Fibroblast of pulmonary artery (primary cell): ENCODE results near the gene PRR16.

Experiments
- DNase-seq: peaks from one replicate; pipeline ENCODE4 v3.0.0-alpha.2; 2010; ENCODE audit warnings: low read depth
- H3K4me3 ChIP-seq: replicated peaks from 2 replicates; pipeline ENCODE4 v1.5.1; 2011; ENCODE audit warnings: low read depth, mild to moderate bottlenecking, control low read depth, low read length, moderate library complexity
- TF ChIP-seq, protein P1 (sequence below): IDR thresholded peaks from 2 replicates; pipeline ENCODE4 v1.5.1; 2011; ENCODE audit warnings: mild to moderate bottlenecking, control low read depth, low read length, inconsistent platforms; ENCODE audit errors: missing control alignments

Gene PRR16

DNA sequence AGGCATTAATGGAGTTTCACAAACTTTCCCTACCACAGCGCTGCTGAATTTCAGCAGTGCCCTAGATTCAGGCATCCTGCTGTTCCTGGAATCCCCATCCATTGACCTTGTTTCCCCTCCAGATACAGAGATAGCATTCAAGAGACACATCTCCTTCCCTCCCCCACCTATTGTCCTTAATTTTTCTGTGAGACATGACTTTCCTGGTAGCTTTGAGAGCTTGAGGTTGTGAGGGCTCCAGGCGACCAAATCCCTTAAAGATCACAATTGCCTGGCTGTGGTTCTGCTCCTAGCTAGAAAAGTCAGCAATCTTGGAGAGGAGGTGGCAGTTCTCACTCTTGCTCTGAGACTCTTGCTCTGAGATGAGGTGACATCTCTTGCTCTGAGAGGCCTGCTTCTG, 48.0 kb downstream of the PRR16 start:
- no peak overlapping the region for H3K4me3 ChIP-seq
- DNase-seq, result no peak
- TF ChIP-seq, protein P1, sequence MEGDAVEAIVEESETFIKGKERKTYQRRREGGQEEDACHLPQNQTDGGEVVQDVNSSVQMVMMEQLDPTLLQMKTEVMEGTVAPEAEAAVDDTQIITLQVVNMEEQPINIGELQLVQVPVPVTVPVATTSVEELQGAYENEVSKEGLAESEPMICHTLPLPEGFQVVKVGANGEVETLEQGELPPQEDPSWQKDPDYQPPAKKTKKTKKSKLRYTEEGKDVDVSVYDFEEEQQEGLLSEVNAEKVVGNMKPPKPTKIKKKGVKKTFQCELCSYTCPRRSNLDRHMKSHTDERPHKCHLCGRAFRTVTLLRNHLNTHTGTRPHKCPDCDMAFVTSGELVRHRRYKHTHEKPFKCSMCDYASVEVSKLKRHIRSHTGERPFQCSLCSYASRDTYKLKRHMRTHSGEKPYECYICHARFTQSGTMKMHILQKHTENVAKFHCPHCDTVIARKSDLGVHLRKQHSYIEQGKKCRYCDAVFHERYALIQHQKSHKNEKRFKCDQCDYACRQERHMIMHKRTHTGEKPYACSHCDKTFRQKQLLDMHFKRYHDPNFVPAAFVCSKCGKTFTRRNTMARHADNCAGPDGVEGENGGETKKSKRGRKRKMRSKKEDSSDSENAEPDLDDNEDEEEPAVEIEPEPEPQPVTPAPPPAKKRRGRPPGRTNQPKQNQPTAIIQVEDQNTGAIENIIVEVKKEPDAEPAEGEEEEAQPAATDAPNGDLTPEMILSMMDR, result no peak

DNA sequence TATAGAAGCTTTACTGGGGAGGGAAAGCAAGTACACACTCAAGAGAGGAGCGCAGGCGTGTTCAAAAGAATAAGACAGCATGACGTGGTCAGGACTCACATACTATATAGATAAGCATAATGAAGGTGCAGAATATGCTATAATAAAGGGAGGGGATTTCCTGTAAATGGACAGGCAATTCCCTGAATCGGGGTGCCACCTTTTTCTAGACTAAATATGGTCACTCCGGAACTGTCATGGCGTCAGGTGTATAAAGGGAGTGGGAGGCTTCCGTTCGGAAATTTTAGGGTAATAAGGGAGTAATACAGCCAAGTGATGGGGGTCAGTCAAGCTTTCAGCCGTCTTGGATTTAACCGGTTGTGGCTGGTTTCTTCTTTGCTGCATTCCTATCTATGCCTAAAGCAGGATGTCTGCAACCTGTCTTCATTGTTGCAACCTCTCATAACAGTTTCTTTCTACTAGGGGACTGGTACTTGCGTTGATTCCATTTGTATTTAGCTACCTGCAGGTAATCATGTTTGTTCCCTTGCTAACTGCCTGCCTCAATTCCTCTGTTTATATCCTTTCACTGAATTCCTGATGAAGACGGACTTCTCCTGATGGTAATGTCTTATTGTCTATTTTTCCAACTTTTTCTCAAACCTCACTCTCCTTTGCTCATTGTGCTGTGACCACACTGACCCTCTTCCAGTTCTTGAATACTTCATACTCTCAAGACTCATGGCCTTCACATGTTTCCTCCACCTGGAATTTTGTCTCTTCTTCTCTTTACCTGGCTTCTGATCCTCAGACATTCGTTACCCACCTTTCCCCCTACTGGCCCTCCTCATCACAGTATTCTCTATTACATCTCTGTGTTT, 48.9 kb downstream of the PRR16 start:
- TF ChIP-seq, protein P1, result no peak
- H3K4me3 ChIP-seq, result no peak overlapping the region
- DNase-seq, result no peak

DNA sequence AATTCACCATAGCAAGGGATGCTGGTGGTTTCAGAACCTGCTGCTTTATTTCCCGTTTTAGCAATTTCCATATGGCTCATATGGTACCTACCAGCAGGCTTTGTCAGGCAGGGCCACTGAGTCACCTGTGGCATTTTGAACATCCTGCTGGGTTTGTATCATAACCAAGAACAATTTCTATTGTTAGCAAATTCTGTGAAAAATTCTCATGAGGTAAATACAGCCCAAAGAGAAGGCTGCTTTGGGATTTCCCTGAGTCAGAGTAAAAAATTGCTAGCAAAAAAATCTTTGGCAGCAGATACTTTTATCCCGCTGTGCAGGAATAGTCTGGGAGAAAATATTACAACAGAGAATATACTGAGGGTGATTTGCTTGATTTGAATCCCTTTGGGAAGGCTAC, 52.7 kb downstream of the PRR16 start:
- no peak overlapping the region for H3K4me3 ChIP-seq
- TF ChIP-seq, protein P1, result no peak
- DNase-seq, result peak; percentile 21

DNA sequence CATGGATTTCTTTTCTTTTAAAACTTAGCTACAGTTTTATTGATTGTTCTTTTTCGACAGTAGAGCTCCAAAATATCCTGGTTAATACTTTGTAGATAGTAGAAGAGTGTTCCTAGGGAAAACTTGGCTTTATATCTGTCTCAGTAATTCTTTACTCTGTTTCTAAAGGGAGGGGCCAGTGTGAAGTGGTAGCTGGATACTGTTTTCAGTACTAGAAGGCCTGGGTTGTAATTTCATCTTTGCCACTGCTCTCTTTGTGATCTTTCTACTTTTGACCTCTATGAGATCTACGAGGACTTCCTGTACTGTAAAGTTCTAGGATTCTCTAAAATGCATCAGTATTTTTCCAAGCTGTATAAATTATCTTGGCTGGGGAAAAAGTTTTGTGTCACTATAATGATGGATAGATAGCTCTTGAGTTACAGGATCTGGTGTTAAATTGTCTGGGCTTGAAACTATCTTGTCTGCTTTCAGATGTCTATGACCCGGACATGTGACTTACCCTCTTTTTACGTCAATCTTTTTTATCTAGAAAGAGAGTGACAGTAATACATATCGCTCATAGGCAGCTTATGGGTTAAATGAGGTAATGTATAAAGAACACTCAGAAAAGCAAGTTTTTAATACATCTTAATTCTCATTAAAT, 53.6 kb downstream of the PRR16 start:
- no peak for DNase-seq
- no peak overlapping the region for H3K4me3 ChIP-seq
- TF ChIP-seq, protein P1, result no peak

DNA sequence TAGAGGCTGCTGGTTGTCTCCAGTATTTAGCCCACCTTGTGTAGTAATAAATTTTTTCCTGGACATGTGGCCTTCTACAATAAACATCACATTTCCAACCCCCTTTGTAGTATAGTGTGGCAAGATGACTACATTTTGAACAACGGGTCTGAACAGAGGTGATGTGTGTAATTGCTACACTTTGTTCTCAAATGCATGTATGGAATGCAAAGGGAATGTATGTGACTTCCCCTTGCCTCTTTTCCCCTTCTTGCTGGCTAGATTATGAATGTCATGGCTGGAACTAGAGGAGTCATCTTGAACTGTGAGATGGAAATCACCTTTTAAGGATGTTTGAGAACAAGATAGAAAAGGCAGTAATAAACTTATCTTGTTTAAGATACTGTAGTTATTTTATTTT, 54.5 kb downstream of the PRR16 start:
- DNase-seq, result no peak
- no peak overlapping the region for H3K4me3 ChIP-seq
- TF ChIP-seq, protein P1, result no peak

DNA sequence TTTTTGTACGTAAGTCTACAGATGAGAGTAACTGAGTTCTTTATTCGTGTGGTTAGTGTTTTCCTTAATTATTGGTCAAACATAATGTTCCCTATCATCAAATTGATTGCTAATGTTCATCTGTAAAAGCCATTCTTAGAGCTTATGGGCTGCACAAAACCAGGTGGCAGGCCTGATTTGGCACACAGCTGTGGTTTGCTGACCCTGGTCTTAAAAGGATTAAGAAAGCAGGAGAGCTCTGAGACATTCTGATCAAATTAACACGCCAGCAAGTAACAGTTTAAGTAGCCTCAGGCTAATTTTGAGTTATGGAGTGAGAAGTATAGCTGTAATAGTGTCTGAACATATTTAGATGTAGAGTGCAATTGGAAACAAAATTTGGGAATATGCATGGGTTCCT, 63.2 kb downstream of the PRR16 start:
- TF ChIP-seq, protein P1, result no peak
- DNase-seq, result no peak
- H3K4me3 ChIP-seq, result no peak overlapping the region

DNA sequence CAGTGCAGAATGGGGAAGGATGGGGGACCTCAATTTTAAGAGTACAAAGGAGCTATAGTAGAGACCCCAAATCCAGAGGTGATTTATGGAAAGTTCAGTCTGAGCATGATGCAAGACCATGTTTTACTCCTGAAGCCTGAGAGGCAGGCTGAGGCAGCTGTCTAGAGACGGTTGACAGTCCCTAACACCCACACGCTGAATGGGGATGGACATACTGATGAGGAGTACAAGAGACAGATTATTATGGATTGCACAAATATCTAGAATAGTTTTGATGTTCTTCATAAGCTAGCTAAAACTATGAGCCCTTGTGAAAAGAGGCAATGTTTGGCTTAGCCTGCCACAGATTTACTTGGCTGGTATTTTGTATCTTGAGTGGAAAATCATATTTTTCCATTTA, 64.5 kb downstream of the PRR16 start:
- no peak for DNase-seq
- TF ChIP-seq, protein P1, result no peak
- H3K4me3 ChIP-seq, result no peak overlapping the region
